HG02870 (cell line): Measurements from ENCODE around the gene INMT.

Experiments used
- ATAC-seq: cut with Tn5 transposase; IDR thresholded peaks from one replicate; pipeline ENCODE4 v1.9.1; 2021; ENCODE audit warnings: mild to moderate bottlenecking, moderate library complexity; ENCODE audit not compliant: unreplicated experiment

Gene INMT

DNA sequence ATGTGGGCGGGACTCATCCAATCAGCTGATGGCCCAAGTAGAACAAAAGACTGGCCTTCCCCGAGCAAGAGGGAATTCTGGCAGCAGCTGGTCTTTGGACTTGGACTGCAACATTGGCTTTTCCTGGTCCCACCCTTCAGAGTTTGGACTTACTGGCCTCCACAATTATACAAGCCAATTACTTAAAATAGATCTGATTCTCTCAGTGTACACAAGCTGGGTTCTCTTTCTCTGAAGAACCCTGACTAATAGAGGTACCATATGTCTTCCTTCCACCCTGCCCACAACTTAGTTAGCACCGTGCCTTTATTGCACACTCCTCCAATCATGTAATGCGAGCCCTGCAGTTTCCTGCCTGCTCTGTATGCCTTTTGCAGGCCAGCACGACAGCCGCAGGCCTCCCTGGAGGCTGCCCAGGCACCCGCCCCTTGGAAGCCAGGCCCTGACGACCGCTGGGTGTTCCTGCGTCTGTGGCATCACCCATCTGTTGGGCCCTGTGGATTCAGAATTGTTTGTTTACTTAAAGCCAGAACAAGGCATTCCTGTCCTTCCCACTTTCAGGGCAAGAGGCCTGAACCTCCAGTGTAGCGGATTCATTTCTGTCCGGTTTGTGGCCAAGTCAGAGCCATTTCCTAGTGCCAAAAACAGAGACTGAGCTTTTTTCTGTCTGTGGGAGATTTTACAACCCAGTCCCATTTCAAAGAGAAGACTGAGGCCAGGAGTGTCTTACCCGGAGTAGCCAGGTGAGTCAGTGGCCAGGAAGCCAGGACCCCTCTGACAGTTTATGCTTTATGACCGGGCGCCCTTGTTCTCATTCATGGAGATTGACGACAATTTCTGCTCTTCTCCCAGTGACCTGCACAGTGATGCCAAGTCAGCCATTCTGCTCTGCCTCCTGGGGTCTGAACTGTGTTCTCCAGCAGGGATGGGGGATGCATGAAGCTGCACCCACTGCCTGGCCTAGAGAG is 968 bp upstream of the INMT start:
- no peak for ATAC-seq

DNA sequence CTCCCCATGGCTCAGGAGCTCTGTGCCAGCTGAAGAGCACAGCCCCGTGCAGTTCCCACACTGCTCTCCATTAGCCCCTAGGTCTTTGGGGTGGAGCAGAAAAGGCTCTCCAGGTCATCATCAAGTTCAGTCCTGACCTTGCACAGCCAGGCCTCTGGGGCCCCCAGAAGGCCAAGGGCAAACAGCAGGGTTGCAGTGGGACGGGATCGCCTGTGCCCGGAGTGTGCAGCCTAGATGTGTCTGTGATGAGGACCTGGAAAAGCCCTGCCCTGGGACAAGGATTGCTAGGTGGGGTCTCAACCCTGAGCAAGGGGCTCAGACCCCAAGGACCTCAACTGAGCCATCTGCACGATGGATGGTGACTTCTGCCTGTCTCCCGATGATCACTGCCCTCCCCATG is 549 bp downstream of the INMT start:
- no peak for ATAC-seq

DNA sequence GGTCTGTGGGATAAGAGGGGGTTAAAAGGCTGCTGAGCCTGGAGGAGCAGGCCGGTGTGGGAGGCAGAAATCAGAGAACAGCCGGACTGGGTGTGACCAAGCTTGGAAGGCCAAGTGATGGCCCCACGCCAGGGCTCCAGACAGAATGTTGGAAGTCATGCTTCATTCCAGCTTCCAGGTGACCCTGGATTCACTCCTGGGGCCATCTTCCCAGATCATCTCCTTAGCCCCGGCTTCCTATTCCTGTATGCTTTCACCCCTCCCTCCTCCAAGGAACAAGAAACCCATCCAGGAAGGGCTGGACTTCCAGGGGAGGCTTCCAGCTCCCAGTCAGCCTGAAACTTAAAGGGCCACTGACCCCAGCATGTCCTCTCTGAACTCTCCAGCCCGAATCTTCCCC is 1.0 kb downstream of the INMT start:
- ATAC-seq: no peak

DNA sequence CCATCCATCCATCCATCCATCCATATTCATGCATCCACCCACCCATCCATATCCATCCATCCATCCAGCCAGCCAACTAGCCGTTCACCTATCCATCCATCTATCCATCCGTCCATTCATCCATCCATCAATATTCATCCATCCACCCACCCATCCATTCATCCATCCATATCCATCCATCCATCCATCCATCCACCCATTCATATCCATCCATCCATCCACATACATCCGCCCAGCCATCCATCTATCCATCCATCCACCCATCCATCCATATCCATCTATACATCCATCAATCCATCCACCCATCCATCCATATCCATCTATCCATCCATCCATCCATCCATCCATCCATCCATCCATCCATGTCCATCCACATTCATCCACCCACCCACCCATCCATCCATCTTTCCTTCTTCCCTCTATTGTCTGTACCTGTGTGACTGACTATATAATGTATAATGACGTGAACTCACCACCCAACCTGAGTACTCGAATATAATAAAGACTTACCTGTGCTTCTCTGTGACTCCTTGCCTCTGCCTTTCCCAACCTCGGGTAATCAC is 2.5 kb downstream of the INMT start:
- no peak for ATAC-seq

DNA sequence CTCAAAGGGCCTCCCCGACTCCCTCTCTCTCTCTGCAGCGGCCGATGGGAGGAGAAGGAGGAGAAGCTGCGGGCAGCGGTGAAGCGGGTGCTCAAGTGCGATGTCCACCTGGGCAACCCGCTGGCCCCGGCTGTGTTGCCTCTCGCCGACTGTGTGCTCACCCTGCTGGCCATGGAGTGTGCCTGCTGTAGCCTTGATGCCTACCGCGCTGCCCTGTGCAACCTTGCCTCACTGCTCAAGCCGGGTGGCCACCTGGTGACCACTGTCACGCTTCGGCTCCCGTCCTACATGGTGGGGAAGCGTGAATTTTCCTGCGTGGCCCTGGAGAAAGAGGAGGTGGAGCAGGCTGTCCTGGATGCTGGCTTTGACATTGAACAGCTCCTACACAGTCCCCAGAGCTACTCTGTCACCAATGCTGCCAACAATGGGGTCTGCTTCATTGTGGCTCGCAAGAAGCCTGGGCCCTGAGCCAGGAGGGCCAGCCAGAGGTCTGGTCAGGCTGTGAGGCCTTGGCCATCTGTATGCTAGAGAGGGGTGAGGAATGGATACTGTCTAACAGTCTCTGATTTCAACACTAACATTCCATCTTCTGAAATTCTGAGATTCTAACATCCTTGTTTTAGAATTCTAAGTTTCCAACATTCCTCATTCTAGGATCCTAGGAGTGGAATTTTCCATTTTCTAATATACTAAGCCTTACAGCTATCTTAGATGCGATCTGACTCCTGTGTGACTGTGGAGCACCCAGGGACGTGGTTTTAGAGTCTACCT is 3.6 kb downstream of the INMT start:
- no peak for ATAC-seq

DNA sequence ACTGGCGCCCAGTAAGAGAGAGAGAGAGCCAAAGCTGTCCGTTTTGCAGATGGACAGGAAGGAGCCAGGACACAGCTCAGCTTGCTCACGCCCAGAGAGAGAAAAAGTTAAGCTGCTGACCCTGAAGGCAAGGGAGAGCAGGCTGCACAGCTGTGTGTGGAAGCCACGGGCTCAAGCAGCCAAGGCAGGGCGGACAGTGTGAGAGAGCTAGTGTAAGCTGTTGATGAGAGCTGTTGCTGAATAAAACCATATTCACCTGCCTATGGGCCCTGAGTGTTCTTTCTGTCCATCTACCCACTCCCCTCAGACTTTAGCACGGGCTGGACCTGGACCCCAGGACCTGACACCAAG is 5.4 kb downstream of the INMT start:
- ATAC-seq: no peak

DNA sequence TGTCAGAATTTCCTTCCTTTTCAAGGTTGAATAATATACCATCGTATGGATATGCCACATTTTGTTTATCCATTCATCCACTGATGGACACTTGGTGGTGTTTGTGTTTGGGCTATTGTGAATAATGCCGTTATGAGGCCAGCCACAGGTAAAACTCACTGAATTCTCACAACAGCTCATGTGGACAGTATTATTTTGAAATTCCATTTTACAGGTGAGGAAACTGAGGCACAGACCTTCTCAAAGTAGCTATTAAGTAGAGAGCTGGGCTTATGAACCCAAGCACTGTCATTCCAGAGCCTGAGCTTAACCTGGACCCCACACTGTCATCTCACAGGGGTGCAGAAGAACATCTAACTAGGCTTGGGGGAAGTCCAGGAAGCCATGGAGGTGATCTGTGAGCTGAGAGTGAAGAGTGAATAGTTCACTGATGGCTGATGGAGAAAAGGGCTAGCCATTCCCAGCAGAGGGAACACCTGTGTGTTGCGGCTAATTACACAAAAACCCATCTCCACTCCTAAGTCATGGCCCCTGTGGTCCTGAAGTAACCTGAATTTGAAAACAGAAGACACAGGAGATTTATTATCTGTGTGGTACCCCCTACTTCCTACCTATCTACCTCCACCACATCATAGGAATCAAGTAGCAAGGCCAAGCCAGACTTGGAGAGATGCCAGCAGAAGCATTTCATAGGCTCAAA is 8.7 kb downstream of the INMT start:
- ATAC-seq: no peak

DNA sequence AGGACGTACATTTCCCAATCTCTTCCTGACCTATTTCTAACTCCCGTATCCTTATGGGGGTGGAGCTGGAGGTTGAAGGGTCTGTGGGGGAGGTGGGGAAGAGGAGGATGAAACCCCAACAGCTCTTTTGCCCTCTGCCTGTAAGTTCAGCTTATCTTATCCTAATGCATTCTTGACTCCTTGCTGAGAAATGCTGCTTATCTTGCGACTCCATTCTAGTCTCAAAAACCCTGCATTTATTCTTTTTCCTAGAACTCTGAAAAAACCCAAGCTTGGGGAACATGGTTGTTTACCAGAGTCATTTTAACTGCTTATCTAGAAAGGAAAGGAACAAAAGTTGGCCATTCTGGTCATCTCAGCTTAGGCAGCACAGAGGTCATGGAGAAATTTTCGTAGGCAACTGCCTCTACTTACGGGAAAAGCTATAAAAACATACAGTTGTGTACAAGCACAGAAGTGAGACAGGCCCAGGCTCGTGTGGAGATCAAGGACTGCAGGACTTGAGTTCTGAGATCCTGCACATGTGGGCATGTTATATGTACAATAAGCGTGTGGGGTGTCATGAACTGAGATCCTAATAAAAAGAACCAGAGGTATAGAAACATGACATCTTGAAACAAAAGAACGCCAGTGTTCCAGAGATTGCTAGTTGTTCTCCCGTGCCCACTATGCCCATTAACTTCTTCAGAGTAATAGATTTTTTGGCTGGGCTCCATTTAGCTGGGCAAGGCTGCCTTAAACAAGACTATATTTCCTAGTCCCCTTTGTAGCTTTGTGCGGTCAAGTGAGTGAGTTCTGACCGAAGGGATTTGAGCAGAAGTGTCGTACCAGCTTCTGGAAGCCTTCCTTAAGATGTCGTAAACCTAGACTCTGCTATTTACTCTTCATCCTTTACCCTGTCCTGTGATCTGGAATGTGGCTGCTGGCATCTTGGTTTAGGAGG is 9.6 kb downstream of the INMT start:
- no peak for ATAC-seq

DNA sequence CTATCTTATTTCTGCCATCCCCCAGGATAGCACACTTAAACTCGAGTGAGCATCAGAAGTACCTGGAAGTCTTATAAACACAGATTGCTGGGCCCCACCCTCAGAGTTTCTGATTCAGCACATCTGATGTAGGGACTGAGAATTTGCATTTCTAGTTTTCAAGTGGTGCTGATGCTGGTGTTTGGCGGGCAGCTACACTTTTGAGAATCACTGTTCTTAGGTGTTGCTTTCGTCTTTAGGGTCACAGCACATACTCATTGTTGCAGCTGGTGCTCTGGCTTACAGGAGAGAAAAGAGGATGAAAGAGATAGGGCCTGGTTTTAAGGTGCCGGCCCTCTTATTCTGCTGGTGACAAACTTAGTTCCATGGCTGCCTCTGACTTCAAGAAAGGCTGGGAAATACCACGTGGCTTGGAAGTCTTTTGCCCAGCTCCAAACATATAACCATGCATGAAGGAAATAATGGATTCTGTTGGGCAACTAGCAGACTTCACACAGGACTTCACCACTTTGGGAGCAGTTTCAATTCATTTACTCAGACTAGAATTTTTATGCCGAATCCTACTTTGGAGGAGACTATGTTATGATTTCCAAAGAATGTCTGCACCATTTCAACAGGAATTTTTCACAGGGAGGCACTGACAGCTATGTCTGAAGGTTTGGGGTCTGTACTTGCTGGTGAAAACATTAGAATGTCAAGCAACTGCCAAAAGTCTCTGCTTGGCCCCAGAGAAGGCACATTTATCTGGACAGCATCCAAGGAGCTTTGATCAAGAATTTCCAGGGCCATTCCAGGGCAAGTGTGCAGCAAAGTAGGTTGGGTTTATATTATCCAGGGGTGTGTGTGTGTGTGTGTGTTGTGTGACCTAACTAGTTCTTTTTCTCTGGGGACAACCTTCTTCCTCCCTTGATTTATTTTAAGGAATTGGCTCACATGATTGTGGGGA is 12.4 kb downstream of the INMT start:
- ATAC-seq: peak; percentile 93

DNA sequence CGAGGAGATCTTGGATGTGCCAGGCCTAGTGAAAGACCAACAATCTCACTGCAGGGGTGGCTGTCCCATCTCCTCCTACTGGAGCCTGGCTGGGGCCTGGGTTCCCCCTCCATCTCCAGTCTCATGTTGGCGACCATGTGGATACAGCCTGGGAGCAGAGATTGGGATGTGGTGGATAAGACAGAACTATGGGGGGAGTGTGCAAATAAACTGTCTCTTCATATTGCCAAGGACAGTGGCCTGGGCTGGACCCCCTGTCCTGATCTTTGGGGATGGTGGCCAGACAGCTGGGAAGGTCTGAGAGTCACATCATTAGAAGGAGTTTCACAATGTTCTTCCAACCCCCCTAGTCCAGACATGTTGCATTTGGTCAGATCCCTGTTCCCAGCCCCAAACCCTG is 13.5 kb downstream of the INMT start:
- no peak for ATAC-seq

DNA sequence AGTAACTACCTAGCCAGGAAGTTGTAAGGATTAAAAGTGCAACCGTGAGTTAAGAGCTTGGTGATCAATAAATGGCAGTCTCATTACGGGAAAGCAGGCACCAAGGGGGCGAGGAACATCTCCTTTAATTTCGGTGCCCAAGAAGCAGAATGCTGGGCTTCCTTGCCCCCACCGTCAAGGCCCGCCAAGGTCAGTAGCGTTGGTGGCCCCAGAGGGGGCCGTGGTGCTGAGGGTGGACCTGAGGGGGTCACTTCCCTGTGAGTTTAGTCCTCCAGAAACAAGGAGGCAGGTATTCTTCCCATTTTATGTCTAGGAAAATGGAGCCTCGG is 18.9 kb downstream of the INMT start:
- no peak for ATAC-seq

DNA sequence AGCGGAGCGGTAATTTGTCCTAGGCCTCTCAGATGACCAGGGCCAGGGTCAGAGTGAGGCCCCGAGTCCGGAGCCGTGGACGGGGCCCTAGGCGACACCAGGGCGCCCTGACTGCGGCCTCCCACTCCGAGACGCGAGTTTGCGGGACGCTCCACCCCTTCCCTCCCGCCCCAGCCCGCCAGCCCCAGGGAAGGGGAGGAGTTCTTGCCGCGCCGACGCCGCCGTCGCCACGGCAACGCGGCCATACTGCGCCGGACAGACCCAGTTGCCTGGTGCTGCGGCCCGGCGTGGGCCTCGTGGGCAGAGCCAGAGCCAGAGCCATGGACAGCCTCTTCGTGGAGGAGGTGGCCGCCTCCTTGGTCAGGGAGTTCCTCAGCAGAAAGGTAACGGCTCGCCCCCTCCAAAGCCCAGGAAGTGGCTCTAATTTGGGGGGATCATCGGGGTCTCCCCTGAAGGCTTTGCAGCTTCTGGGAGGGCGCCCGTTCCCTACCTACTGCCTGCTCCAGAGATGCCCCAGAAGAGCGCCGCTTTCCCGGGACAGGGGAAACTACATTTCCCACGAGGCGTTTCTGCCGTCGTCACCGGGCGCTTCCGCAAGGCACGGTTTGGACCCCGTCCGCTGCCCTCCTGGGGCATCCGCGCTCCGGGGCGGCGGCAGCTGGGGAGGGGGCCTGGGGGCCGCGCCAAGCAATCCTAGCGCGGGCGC is 19.4 kb downstream of the INMT start, which contains the start of gene MINDY4:
Gene MINDY4 (plus strand): TSS at position 244 of the 706 bp plus-strand sequence. CDS start 77 bp downstream, at position 321.
- peak; percentile 83 for ATAC-seq

DNA sequence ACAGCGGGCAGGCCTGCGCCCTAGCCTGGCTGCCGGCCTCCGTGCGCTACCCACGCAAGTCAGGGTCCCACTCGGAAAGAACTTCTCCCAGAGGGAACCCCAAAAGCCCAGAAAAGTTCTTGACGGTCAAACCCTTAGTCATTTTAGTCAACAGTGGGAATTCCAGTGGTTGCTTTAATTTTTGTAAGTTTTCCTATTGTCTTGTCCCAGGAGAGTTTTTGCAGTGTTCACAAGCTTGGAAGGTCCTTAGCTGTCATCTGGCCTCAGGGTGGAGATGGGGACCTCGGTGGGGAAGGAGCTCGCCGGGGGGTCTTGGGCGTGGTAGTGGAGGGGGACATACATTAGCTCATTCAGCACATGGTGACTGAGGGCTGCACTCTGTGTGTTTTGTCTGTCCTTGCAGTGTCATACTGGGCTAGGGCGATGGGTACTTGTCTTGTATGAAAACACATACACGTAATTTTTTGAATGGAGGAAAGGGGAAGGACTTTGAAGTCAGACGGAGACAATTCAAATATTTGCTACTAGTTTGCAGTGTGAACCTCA is 20.0 kb downstream of the INMT start:
- ATAC-seq: peak; percentile 40

DNA sequence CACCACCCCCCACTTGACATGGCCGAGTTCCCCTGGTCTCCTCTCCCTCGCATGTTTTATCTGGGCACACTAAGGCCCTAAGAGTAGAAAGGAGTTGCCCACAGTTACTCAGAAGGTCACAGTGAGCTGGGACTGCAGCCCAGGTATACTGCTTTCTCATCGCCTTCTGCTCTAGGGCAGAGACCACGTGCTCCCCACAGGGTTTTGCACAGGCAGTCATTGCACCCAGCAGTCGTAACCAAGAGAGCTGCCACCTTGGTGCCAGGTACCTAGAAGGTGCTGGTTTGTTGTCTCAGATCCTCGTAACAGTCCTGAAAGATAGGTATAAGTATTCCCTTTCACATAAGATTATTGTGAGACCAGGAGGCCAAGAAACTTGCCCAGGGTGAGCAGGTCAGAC is 21.0 kb downstream of the INMT start:
- ATAC-seq: no peak

DNA sequence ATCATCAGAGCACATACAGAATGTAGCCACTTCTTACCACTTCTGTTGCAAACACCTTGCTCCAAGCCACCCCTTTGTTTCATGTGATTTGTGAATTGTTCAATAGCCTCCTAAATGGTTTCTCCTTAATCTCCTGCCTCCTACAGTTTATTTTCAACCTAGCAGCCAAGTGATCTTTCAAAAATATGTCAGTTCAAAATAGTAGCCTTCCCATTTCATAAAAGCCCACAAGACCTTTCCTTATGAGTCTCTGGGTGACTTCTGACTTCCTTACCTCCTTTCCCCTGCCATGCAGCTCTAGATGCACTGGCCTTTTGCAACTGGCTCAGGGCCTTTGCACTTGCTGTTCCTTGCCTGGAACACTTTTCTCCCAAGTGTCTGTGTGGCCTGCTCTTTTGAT is 24.1 kb downstream of the INMT start:
- no peak for ATAC-seq

DNA sequence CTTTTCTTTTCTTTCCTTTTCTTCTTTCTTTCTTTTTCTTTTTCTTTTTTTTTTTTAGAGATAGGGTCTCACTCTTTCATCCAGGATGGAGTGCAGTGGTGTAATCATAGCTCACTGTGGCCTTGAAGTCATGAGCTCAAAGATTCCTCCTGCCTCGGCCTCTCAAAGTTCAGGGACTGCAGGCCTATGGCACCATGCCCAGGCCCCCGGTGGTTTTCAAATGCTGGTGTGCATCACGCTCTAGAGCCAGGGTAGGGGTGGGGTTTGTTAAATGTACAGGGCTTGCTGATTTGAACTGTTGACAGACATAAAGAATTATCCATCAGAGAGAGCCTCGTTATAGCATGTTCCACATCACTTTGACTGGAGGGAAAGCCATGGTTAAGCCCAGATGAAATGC is 25.0 kb downstream of the INMT start:
- no peak for ATAC-seq

DNA sequence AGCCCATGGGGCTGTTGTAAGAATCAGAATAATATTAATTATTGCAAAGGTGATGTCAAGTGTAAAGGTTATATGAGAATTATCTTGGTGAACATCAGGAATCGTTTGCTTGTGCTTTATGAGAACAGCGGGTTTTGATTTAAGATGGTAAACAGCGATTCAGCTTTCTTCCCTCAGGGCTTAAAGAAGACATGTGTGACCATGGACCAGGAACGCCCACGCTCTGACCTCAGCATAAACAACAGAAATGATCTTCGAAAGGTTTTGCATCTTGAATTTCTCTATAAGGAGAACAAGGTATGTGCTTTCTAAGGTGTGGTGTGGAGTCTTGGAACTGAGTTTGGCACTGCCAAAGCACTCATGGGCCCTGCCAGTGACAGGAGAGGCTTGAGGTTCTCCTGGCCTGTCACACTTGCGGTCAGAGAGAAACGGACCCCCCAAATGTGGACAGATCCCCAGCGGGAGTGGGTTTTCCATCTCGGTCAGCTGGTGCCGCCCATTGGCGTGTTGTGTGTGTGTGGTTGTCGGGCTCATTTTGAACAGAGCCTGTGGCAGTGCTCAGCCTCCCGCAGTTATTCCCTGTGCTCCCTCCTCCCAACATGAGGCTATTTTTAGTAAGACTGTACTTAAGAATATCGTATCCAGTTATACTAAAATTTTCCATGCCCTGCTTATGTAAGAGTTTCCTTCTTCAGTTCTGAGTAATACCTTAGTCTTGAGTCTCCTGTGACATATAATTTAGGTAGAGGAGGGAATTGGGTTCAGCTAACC is 26.5 kb downstream of the INMT start:
- ATAC-seq: no peak
